Left kidney (tissue), 2 donors: Measurements from ENCODE around the gene HLA-DOB. TPM values are rescaled to one million over a fixed set of nuclear protein-coding genes. Genes with fewer than 3 reads are reported as not detected.

Experiments
- DNase-seq: peaks from one replicate; pipeline ENCODE4 v3.0.0-alpha.2; 2013
- polyA plus RNA-seq: library from polyadenylated mRNA; unstranded; fragments of 120-200 nt; gene quantifications from one replicate; pipeline ENCODE4 v1.2.1, GENCODE V29; 2013; ENCODE audit not compliant: insufficient read length

The HLA-DOB gene
- polyA plus RNA-seq, 1 donor = 0.32 TPM

DNA sequence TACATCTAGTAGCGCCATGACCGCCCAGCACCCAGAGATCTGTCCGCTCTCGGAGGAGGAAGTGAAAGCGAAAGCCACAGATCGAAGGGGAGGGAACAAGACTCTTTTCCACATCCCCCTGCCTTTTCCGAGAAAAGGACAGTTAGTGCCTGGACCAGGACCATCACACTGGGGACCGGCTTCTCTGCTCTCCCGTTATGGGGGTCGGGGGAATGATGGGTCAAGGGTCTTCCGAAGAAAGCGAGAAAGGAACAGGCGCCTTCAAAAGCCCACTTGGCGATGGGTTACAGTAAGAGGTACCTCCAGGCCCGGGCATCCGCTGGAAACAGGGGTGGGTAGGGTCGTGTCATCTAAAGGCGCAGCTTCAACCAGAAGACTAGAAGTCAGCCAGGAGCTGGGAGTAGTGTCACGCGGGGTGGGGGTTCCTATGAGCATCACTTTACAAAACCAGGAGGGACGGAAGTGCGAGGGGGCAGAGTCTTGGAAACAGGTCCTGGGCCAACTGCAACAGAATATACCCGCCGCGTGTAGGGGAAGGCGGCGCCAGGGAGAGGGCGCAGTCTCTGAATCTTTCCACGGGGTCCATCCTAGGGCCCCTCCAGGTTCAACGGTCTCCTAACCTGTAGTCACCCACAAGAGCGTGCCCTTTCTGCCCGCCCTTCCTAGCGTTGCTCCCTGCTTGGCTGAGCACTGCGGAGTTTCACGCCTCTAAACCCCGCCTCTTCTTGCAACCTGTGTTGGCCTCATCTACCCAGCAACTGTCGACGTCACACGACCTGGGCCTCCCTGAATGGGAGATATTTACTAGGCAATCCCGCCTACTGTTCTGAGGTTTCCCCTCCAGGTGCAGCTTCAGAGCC, 27.4 kb upstream of the HLA-DOB start, which contains the start of gene PSMB8:
Gene PSMB8 (minus strand): TSS at position 69 of the 860 bp plus-strand sequence. CDS start 51 bp downstream, at position 18.
- peak; percentile 93 for DNase-seq

DNA sequence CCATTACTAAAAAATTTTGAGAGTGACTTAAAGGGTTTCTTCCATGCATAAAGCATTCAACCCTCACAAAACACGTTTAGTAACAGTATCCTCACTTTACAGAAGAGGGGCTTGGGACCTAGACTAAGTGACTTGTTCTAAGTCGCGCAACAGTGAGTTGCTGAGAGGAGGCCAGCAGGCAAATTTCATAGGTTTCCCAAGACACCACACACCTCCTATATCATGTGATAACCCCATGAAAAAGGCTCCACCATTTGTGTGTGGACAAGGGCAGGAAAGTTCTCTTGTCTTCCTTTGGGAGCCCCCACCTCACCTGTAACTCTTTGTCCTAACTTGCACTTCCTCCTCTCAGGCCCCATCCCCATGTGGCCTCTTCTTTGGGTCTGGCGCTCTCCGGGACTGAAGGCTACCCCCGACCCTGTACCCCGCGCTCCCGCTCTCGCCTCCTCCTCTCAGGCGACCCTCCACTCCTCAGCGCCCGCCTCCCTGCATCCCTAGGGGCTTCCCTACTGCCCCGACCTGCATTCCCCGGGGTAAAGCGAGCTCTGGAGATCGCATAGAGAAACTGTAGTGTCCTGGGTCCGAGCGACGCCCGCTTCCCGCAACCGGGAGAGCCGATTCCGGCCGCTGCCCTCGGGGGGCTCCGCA, 26.7 kb upstream of the HLA-DOB start:
- DNase-seq = no peak

GRCh38 chr6:32842690-32843089, 25.9 kb upstream of the HLA-DOB start:
- DNase-seq = no peak

DNA sequence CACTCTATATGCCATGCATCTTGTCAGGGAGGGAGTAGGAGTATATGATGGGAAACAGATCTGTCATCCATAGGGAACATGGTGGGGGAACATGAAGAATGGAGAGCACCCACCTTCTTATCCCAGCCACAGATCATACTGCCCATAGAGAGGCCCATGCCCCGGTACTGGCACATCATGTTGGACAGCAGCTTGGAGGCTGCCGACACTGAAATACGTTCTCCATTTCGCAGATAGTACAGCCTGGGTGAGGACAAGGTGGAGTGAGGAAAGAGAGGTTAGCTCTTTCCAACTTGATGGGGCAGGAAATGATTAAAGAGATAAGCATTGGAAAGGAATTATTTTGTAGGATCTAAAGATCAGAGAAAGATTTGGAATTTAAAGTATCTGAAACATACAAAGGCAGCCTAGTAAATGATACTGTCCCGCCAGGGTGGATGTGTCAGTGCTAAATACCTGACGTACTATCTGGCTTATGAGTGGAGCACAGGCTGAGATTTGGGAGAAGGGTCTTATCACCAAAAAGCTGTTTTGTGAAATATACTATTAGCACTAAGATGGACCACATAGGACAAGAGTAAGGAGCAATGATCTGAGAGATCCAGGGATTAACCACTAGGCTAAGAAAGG, 25.3 kb upstream of the HLA-DOB start:
- no peak for DNase-seq

GRCh38 chr6:32840604-32841246, 23.9 kb upstream of the HLA-DOB start:
- DNase-seq = no peak

DNA sequence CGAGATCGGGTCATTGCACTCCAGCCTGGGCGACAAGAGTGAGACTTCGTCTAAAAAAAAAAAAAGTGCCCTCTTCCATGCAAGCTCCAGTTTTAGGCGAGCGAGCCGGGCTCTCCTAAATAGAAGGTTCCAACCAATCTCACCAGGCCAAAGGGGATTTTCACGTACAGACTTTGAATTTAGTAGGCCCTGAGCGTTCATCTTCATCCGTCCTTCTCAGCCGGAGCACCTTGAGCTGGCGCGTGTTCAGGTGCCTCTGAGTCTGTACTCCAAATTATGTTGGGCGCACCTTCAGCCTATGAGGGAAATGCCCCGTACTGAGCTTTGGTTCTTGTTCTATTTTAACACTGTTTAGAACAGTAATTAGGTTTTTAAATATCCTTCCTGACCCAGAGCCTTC, 22.6 kb upstream of the HLA-DOB start:
- DNase-seq = no peak

DNA sequence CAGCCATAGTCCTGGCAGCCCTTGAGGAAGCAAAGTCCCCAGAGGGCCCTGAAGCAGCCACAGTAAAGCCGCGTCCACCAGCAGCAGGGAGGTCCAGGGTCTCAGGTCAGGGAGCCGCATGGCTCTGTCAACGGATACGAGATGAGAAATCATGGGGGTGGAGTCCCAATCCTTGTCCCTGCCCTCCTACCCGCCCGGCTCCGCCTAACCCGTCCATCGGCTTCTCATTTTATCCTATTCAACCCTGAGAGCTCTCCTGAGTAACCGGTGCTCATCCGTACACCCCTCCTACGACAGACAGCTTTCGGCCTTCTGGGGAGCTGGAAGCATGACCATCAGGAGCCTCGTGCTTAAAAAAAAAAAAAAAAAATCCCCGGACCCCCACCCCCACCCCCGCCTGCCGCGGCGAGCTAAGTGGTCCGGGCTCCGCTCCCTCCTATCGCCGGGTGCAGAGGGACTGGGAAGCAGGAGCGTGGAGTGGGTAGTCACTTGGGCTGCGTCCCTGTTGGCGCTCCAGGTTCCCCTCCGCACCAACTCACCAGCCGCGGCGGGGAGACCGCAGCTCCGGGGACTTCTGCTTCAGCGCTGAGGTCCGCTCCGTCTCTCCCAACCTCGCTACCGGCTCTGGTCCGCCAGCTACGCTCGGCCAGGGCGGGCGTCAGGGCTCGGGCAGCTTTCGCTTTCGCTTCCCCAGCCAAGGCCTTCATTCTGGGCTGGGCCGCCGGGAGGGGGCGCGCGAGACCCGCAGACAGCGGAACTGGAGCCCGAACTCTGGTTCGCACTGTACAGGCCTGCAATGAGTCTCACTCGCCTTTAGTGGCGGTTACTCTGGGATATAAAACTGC, 21.5 kb upstream of the HLA-DOB start, which contains the start of gene TAP2:
Gene TAP2 (minus strand): TSS at position 626 of the 845 bp plus-strand sequence. CDS start 506 bp downstream, at position 120.
- DNase-seq = peak; percentile 93

- no peak for DNase-seq
These were observed 20.9 kb upstream of the HLA-DOB start for GRCh38 chr6:32837651-32838113.

GRCh38 chr6:32836873-32837272, 20.1 kb upstream of the HLA-DOB start:
- no peak for DNase-seq

DNA sequence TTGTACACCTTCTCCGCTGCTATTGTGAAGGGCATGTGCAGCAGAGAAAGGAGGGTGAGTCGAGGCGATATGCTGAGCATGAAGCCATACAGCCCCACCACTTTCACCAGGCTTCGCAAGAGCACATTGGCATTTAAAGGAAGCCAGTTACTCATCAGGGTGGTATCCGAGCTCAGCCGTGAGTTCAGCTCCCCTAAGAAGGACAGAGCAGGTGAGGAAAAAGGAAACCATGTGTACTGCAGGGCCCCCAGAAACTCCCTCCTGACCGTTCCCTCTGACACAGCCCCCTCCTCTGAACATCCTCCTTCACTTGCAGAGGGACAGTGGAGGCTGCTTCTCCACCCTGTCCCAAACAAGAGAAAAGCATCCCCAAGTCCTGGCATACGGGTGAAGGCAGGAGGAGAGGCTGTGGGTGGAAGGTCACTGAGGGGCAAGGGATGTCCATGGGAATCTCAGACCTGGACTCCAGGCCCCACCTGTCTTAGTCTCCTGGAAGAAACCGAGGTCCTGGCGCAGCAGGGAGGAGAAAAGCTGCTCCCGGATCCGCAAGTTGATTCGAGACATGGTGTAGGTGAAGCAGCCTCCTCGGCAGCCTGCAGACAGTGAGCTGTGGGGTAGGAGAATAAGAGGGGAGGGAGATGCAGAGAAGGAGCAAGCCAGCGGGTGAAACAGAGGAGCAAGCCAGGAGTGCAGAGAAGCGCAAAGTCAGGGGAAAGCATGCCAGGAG, 18.5 kb upstream of the HLA-DOB start:
- no peak for DNase-seq

- no peak for DNase-seq
These were observed 16.9 kb upstream of the HLA-DOB start for GRCh38 chr6:32833664-32834063.

DNA sequence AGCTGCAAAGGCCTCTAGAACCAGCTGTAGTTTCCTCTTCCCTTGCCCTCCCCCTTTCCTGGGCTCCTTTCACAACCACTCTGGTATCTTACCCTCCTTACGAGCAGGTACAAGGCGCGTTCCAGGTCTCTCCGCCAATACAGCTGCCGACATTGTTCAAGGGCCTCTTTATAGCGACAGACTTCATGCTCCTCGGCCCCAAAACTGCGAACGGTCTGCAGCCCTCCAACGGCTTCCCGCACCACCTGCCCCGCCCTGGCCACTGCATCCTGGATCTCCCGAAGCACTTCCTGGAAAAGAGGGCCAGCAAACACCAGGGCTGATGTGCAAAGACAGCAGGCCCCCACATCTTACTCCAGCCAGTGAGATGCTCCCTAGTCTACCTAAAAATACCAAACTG, 15.7 kb upstream of the HLA-DOB start:
- no peak for DNase-seq

- no peak for DNase-seq
These were observed 14.1 kb upstream of the HLA-DOB start for GRCh38 chr6:32830936-32831335.

DNA sequence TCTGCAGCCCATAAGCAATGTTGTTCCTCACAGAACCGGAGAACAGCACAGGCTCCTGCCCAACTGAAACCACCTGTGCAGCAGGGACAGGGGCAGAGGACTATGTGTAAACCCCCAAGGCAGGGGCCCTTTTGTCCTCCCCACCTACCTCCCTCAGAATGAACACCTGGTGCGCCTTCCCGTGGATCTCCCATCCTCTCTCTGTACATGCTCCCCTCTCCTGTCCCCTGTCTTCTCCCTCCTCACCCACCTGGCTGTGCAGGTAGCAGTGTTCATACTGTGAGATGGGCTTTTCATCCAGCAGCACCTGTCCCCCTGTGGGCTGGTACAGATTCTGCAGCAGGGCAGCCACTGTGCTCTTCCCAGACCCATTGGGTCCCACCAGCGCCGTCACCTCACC, 13.2 kb upstream of the HLA-DOB start:
- no peak for DNase-seq

DNA sequence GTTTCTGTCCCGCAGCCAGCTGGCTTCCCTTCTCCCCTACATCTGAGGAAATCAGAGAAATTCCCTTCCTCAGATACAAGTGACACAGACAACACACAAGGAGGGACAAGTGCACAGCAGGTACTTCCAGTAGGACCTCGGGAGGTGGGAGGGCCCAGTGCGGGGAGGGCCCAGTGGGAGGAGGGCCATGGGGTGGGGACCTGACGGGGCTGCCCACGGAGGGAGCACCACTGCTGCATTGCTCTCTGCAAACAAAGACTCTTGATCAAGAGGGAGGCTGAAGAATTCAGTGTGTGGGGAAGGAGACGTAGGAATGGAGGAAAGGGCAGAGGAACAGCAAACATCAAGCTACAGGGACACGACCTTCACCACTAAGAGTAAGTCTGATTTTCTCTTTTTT, 12.7 kb upstream of the HLA-DOB start:
- DNase-seq = no peak

DNA sequence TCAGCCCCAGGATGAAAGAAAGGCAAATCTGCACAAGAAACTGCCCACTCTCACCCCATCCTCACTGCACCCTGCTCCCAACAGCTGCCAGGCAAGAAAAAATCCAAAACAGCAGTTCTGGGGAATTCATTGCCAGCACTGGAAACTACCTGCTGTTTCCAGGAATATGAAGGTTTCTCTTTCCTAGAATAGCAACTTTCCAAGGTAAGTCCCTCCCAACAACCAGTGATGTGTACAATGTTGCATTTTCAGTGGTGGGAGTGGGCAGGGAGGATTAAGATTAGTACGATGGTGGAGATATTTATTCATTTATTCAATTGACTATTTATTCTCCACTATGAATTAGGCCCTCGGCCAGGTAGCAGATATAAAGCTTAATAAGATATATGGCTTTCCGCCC, 10.2 kb upstream of the HLA-DOB start:
- DNase-seq = no peak

- peak; percentile 18 for DNase-seq
These were observed 9.2 kb upstream of the HLA-DOB start for GRCh38 chr6:32825966-32826365.

DNA sequence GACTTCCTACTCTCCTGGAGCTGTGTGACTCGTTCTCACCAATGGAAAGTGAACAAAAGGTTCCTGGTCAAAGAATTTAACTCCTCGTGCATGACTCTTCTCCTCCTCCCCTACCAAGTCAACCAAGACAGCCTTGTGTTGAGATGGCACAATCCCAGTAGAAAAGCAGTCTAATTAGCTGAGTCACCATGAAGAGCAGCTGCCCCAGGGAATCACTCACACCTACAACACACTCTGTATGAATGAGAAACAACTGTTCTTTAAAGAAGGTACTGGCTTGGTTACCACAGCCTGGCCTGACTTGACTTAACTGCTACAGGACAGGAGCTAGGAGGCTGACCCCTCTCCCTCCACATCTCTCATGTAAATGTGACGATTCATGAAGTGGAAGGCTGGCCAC, 2.9 kb upstream of the HLA-DOB start:
- DNase-seq = no peak

- no peak for DNase-seq
These were observed 2.1 kb upstream of the HLA-DOB start for GRCh38 chr6:32818867-32819266.

- no peak for DNase-seq
These were observed 806 bp downstream of the HLA-DOB start for GRCh38 chr6:32815996-32816395.

GRCh38 chr6:32815115-32815514, 1.7 kb downstream of the HLA-DOB start:
- DNase-seq = no peak
